Retinal pigment epithelial cell (primary cell): Measurements from ENCODE around the gene KMT2B.

ENCODE experiments used
- DNase-seq: peaks from one replicate; pipeline ENCODE4 v3.0.0-alpha.2; 2010; ENCODE audit warnings: low read depth
- H3K4me3 ChIP-seq: 2 replicates; pipeline ENCODE4 v1.5.1; 2011; ENCODE audit warnings: mild to moderate bottlenecking, low read length, control low read depth, moderate library complexity
- TF ChIP-seq, protein P1 (sequence below): conservative IDR thresholded peaks from 2 replicates; pipeline ENCODE4 v1.5.1; 2011; ENCODE audit warnings: low read depth, low read length, control low read depth, inconsistent platforms

KMT2B gene

DNA sequence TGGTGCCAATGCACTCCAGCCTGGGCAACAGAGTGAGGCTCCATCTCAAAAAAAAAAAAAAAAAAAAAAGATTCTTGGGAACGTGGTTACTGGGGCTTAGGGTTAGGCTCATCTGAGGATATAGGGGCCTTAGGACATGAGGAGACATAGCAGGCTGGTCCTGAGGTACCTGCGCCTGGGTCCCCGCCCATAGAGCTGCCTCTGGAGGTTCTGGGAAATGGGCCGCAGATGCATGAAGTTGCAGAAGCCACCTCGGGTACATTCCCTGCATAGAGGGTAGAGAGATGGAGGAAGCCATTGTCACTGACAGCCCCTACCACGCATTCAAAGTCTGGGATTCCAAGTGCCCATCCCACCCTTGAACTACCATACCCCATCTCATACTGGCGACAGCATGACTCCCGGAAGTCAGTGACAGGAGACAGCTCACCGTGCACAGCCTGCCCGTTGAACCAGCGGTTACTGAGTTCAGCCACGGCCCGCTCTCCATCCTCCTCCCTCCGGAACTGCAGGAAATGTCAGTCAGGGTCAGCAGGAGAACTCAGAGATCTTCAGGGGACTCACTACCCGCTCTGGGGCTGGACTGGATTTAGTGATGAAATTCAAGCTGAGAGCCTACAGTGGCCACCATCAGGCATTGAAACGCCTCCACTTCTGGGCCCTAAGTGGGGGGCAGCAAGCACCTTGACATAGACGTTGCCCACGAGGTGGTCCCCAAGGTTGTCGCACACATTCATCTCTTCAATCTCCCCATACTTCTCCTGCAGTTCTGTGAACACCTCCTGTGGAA, 26.0 kb downstream of the KMT2B start:
- TF ChIP-seq, protein P1, sequence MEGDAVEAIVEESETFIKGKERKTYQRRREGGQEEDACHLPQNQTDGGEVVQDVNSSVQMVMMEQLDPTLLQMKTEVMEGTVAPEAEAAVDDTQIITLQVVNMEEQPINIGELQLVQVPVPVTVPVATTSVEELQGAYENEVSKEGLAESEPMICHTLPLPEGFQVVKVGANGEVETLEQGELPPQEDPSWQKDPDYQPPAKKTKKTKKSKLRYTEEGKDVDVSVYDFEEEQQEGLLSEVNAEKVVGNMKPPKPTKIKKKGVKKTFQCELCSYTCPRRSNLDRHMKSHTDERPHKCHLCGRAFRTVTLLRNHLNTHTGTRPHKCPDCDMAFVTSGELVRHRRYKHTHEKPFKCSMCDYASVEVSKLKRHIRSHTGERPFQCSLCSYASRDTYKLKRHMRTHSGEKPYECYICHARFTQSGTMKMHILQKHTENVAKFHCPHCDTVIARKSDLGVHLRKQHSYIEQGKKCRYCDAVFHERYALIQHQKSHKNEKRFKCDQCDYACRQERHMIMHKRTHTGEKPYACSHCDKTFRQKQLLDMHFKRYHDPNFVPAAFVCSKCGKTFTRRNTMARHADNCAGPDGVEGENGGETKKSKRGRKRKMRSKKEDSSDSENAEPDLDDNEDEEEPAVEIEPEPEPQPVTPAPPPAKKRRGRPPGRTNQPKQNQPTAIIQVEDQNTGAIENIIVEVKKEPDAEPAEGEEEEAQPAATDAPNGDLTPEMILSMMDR = no peak
- H3K4me3 ChIP-seq = no peak overlapping the region
- no peak for DNase-seq

GRCh38 chr19:35744430-35745327, 26.9 kb downstream of the KMT2B start:
- TF ChIP-seq, protein P1 = peak; percentile 59
- peak; percentile 83 for DNase-seq
- H3K4me3 ChIP-seq = peak overlapping the region; percentile 96

DNA sequence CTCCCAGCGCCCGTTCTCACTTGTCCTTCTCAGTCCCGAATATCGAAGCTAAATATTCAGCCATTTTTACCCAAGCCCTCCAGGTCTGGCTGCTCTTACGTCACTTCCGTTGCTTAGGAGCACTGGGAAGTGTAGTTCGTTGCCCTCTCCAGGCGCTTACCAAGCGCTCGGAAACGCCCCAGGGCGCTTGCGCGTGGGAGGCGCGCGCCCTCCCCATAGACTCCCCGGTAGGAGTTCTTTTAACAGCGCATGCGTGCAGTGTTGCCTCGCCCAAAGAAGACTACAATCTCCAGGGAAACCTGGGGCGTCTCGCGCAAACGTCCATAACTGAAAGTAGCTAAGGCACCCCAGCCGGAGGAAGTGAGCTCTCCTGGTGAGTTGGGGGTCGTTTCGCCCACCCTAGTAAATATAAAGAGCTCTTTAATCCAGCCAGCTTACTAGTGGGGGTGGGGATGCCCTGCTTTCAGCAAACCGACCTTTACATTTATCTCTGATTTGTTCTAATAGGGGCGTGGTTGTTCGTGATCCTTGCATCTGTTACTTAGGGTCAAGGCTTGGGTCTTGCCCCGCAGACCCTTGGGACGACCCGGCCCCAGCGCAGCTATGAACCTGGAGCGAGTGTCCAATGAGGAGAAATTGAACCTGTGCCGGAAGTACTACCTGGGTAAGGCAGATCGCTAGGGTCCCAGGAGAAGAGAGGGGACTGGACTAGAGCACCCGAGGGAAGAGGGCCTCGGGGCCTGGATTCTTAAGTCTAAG, 27.7 kb downstream of the KMT2B start, which contains the start of the genes PSENEN and U2AF1L4:
TSS of gene PSENEN (plus strand) at position 324 of the 759 bp plus-strand sequence. CDS start at position 604, 280 bp downstream.
TSS of gene U2AF1L4 (minus strand) at position 91 of the 759 bp plus-strand sequence. CDS start at position 64, 27 bp downstream.
- TF ChIP-seq, protein P1 = no peak
- H3K4me3 ChIP-seq = peak within 1 kb of the TSS; percentile 96
- DNase-seq = peak; percentile 97

GRCh38 chr19:35746087-35746462, 28.3 kb downstream of the KMT2B start:
- no peak for DNase-seq
- TF ChIP-seq, protein P1 = no peak

DNA sequence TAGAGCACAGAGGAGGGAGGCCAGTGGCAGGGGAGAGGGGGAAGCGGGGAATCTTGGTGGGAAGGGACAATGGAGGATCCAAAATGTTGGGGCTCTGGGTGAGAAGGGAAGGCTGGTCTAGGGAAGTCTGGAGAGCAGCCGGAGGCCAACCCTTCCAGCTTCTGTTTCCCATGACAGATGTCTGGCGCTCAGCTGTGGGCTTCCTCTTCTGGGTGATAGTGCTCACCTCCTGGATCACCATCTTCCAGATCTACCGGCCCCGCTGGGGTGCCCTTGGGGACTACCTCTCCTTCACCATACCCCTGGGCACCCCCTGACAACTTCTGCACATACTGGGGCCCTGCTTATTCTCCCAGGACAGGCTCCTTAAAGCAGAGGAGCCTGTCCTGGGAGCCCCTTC, 28.7 kb downstream of the KMT2B start:
- DNase-seq = no peak
- H3K4me3 ChIP-seq = peak overlapping the region; percentile 96
- TF ChIP-seq, protein P1 = no peak

More at GRCh38 chr19:35746087-35746462, 28.3 kb downstream of the KMT2B start:
- H3K4me3 ChIP-seq = peak overlapping the region; percentile 96
